ENCODE data around the gene CELF3. TPM values are rescaled to one million over a fixed set of nuclear protein-coding genes. Genes with fewer than 3 reads are reported as not detected.

The CELF3 gene
- total RNA-seq, 1 experiment from 2014 or later: 0.07 TPM

GRCh38 chr1:151713044-151713443, 3.6 kb downstream of the CELF3 start:
- Histone ChIP-seq H3F3A (ENCODE audit: low read length, unreplicated experiment) (no peaks in the 10 kb centered on the region), H3K36me3 (ENCODE audit: low read depth, low read length) (no peaks in the 10 kb centered on the region), H3K4me1 (ENCODE audit: insufficient read depth, low read length) (no peaks in the 10 kb centered on the region), H3K79me2 (ENCODE audit: low read length) (no peaks in the 10 kb centered on the region), H3K4me2 (ENCODE audit: low read length) (no peak overlapping the region), H3K9me3 (ENCODE audit: low read length) (no peaks in the 10 kb centered on the region), H3K27ac (ENCODE audit: low read length) (no peak overlapping the region), H3K9me2 (replicated peaks; ENCODE audit: low read length) (no peaks in the 10 kb centered on the region), H2AFZ (ENCODE audit: low read length) (no peak overlapping the region), H4K20me1 (ENCODE audit: low read length) (no peaks in the 10 kb centered on the region), H3K9ac (ENCODE audit: low read length) (no peak overlapping the region), H3K4me3 (ENCODE audit: low read length) (no peak overlapping the region), H3K27me3 (ENCODE audit: low read length) (peaks cover 3% of the 10 kb centered on the region; the same call in 1 of the 2 replicates)
- CTCF ChIA-PET: no interaction called here
- no TSS peak for BruUV-seq (replicated peaks)
- ATAC-seq: no peak
- DNase-seq: no peak
- POLR2A ChIA-PET (ENCODE audit: unreplicated experiment): no interaction called here
- no peak for TF ChIP-seq EZH2phosphoT487 (IDR thresholded peaks at IDR 0.05; ENCODE audit: borderline replicate concordance, low read length)
- intact Hi-C loops (cut with micrococcal nuclease): no loop called here

- ChIA-PET CTCF (interaction anchor here (0.7 kb wide), 1 partner anchor 134 kb away, joined by 5 read pairs; no protein-coding TSS in a partner anchor), POLR2A (ENCODE audit: unreplicated experiment) (no interaction called here)
- ATAC-seq (no peak), DNase-seq (no peak)
- H3K9ac ChIP-seq (ENCODE audit: low read length): no peak overlapping the region
- no peaks in the 10 kb centered on the region for H3K4me1 ChIP-seq (ENCODE audit: insufficient read depth, low read length)
- no peak overlapping the region for H3K27ac ChIP-seq (ENCODE audit: low read length)
- H3K36me3 ChIP-seq (ENCODE audit: low read depth, low read length): no peaks in the 10 kb centered on the region
- H4K20me1 ChIP-seq (ENCODE audit: low read length): no peaks in the 10 kb centered on the region
- intact Hi-C loops (cut with micrococcal nuclease): no loop called here
- H2AFZ ChIP-seq (ENCODE audit: low read length): no peak overlapping the region
- no peak overlapping the region for H3K4me3 ChIP-seq (ENCODE audit: low read length)
- no peaks in the 10 kb centered on the region for H3F3A ChIP-seq (ENCODE audit: low read length, unreplicated experiment)
- H3K9me2 ChIP-seq (replicated peaks; ENCODE audit: low read length): no peaks in the 10 kb centered on the region
- TF ChIP-seq EZH2 (IDR thresholded peaks at IDR 0.05; ENCODE audit: low read length, unreplicated experiment) (no peak), CTCF (conservative IDR thresholded peaks at IDR 0.05; ENCODE audit: low read depth, low read length) (no peak), EZH2phosphoT487 (IDR thresholded peaks at IDR 0.05; ENCODE audit: borderline replicate concordance, low read length) (no peak)
- H3K4me2 ChIP-seq (ENCODE audit: low read length): no peak overlapping the region
- H3K27me3 ChIP-seq (ENCODE audit: low read length): peaks cover 3% of the 10 kb centered on the region; the same call in 1 of the 2 replicates
- no peaks in the 10 kb centered on the region for H3K9me3 ChIP-seq (ENCODE audit: low read length)
- BruUV-seq (replicated peaks): no TSS peak
- H3K79me2 ChIP-seq (ENCODE audit: low read length): no peaks in the 10 kb centered on the region
Measured at GRCh38 chr1:151711951-151712350, 4.7 kb downstream of the CELF3 start.

- Histone ChIP-seq H2AFZ (ENCODE audit: low read length) (no peak overlapping the region), H3K4me2 (ENCODE audit: low read length) (no peak overlapping the region), H4K20me1 (ENCODE audit: low read length) (no peaks in the 10 kb centered on the region), H3K4me1 (ENCODE audit: insufficient read depth, low read length) (no peaks in the 10 kb centered on the region), H3K27me3 (ENCODE audit: low read length) (no peaks in the 10 kb centered on the region), H3K36me3 (ENCODE audit: low read depth, low read length) (no peaks in the 10 kb centered on the region), H3K9ac (ENCODE audit: low read length) (no peak overlapping the region), H3K79me2 (ENCODE audit: low read length) (no peaks in the 10 kb centered on the region), H3K9me3 (ENCODE audit: low read length) (no peaks in the 10 kb centered on the region), H3K27ac (ENCODE audit: low read length) (no peak overlapping the region), H3K4me3 (ENCODE audit: low read length) (no peak overlapping the region), H3F3A (ENCODE audit: low read length, unreplicated experiment) (no peaks in the 10 kb centered on the region), H3K9me2 (replicated peaks; ENCODE audit: low read length) (no peaks in the 10 kb centered on the region)
- no peak for DNase-seq
- no peak for ATAC-seq
- ChIA-PET CTCF (interaction anchor here (0.7 kb wide), 1 partner anchor 135 kb away, joined by 5 read pairs; no protein-coding TSS in a partner anchor), POLR2A (ENCODE audit: unreplicated experiment) (no interaction called here)
- TF ChIP-seq EZH2phosphoT487 (IDR thresholded peaks at IDR 0.05; ENCODE audit: borderline replicate concordance, low read length): no peak
- TF ChIP-seq EZH2 (IDR thresholded peaks at IDR 0.05; ENCODE audit: low read length, unreplicated experiment): no peak
- TF ChIP-seq CTCF (conservative IDR thresholded peaks at IDR 0.05; ENCODE audit: low read depth, low read length): no peak
- no TSS peak for BruUV-seq (replicated peaks)
- intact Hi-C loops (cut with micrococcal nuclease): no loop called here
Measured at GRCh38 chr1:151711044-151711800, 5.4 kb downstream of the CELF3 start.

All from PC-3 (cell line).